NCI-H2196 treated with DMSO at 0.1 percent for 48 hours (cell line): ENCODE measurements around the gene SLCO3A1.

Experiments used
- DNase-seq: peaks from one replicate; lab custom pipeline; 2025; ENCODE audit not compliant: unreplicated experiment; lab: John Stamatoyannopoulos, UW

Gene SLCO3A1

DNA sequence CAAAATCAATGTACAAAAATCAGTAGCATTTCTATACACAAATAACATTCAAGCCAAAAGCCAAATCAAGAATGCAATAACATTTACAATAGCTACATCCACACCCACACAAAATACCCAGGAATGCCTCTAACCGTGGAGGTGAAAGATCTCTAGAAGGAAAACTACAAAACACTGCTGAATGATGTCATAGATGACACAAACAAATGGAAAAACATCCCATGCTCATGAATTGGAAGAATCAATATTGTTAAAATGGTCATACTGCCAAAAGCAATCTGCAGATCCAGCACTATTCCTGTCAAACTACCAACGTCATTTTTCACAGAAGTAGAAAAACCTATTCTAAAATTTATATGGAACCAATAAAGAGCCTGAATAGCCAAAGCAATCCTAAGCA, 143.7 kb downstream of the SLCO3A1 start:
- no peak for DNase-seq

DNA sequence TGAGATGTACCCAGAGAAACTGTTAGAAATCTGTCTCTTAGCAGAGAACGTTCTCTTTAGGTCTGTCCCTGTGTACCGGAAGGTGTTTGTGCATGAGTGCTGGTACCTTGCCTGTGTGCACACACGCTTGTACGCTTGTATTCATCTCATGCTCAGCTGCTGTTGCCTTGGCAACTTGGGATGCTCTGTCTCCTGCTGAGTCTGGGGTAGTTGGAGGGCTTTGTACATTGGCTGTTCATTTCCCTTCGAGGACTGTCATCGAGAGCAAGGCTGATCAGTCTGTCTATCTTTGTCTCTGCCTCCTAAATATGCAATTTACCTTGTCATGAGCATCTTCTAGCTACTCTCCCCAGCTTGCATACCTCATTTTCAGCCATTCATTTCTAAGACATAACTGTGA, 147.2 kb downstream of the SLCO3A1 start:
- no peak for DNase-seq

DNA sequence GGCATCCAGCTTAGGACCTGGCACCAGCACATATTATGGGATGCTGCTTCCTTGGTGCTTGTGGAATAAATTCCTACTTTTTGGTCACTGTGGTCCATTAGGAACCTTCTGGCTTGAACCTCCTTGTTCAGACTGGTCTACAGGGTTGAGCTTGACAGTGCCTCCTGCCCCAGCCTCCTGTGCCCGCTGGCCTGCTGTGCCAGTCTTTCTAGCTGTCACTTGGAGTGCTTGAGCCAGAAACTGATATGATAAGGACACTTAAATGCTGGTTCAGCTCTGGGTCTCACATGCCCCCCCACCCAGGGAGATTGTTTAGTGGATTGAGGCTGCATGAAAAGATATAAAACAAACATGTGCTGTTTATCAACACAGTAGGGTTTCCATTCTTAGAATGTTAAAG, 147.8 kb downstream of the SLCO3A1 start:
- no peak for DNase-seq

DNA sequence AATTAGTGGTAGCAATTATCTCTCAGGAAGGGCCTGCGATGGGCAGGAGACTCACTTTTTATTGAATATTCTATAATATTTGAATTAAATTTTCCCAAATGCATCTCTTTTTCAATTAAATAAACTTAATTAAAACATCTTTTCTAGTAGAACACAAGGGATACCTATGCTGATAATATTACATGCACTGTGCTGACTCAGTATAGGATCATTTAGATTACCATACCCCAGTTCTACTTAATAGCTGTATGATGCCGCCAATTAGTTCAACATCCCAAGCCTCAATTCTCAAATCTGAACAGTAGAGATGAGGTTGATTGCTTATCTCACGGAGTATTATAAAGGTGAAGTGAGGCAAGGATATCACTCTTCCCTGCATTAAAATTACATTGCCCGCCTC, 149.2 kb downstream of the SLCO3A1 start:
- DNase-seq: no peak

DNA sequence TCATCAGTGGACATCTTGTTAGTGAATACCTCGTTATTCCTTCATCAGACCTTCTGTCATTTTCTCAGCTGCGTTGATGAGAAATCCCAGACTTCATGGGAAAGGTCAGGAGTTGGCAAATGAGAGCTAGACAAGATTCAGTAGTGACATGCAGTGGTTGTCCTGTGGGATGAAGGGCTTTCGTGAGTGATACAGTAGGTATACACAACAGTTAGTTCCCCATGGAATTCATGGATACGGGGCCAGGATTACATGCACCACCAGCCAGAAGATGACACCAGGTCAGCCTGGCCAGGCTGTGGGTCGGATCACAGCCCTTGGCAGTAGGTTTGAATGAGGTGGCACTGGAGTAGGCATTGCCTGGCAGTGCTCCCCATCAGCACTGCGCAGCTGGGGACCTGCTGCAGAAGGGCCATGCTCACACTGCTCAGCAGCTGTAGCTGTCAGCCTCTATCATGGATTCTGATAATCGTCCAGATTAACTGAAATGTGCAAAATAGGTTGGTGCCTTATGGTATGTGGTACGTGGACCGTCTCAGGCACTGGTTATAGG, 150.1 kb downstream of the SLCO3A1 start:
- DNase-seq: no peak

DNA sequence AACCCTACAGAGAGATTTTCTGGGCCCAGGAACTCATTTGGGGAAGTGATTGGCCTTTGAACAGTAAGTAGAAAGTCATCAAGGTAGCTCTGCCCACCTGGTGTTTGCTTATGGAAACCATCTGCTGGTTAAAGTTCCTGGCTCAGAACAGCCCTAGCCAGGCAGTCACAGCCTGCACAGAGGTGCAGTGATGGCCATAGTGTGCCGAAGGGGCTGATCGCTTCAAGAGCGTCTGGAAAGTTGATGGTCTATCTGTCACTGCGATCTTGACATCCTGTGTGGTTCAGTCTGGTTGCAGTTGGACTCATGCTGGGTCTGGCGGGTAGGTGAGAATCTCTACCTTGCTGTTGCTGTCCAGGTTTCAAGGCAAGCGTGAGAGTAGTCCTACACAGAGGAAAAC, 151.6 kb downstream of the SLCO3A1 start:
- DNase-seq: no peak

DNA sequence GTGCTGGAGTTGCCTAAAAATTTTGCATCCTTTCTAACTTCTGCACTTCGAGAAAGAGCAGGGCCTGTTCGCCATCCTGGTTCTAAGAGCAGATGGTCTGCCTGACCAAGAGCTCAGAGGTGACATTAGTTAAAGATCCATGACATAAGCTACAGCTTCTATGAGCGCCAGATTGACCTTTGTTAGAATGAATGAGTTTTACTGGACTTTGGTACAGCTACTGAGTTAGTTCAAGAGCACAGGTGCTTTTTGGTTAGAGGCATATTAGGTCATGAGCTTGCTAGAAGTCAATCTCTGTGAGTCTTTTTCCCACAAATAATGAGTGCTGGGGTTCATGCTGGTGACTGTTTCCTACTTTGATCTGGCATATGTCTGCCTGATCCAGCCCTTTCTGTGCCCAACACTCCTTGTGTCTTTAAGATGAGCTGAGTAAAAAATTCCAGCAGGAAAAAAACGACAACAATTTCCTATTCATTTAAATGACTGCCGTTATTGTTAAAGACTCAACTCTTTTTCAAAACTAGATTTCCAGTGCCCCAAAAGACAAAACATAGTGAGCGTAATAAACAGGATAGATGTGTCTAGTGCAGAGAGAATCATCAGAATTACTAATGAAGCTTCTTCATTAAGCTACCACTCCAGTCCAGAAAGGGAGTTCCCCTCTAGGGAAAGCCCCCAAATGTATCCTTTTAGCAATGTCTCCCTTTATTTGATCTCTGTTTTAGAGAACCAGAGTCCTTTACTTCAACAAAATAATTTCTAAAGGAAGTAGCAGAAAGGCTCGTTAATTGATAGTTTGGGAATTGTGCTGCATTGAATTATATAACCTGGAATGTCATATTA, 152.9 kb downstream of the SLCO3A1 start:
- DNase-seq: no peak

DNA sequence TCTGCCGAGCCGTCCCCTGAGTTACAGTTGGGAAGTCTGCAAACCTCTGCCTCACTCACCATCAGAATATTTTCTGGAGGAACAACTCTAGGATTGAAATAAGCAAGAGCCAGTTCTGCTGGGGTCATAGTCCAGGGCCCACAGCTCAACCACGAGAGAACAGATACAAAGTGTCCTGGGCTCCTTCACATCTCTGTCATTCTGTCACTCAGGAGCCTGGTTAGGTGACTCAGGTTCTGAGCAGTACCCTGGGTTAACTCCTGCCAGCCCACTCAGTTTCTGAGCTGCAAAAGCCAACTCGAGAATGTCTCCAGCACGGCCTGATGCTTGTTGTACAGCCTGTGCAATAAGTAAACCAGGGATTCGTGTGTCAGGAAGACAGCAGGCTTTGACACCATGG, 155.7 kb downstream of the SLCO3A1 start:
- DNase-seq: no peak

DNA sequence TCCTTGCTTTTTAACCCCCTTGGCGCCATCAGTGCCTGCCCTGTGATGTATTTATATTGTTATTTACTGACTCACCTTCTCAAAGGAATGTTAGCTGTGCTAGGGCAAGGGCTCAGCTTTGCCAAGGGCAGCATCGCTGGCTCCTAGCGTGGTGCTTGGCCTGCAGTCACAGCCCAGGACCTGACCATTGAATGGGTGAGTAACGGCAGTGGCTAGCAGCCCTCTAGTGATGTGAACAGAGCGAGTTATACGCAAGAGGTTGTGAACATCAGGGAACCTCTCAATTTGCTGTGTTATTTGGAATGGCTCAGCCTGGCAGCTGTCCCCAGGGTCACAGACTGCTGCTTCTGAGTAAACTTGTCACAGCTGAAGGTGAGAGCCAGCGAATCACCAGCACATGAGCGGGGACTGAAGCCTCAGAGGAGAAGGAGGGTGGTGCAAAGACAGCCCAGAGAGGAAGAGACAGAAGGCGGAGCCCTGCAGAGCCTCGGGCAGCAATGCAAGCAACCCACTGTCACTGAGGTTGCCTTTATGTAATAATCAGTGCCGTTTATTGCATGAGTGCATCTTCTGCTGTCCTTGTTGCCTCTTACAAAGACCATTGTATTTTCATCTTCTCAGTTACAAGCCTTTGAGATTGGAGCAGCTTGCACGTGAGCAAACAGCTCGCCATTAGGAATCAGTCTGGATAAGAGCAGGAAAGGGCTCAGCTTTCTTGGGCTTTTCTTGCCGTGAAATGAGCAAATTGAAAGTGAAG, 158.3 kb downstream of the SLCO3A1 start:
- no peak for DNase-seq

DNA sequence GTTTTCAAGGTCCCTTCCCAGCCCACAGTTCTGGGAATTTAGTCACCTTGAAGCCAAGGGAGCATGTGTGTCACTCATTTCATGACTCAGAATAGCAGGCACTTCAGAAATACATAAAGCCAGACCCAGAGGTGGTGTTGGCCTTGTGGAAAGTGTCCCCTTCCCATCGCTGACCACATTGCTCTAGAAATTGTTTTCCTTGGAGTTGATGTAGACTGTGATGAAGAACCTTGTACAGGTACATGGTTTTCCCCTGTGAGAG, 158.8 kb downstream of the SLCO3A1 start:
- no peak for DNase-seq

DNA sequence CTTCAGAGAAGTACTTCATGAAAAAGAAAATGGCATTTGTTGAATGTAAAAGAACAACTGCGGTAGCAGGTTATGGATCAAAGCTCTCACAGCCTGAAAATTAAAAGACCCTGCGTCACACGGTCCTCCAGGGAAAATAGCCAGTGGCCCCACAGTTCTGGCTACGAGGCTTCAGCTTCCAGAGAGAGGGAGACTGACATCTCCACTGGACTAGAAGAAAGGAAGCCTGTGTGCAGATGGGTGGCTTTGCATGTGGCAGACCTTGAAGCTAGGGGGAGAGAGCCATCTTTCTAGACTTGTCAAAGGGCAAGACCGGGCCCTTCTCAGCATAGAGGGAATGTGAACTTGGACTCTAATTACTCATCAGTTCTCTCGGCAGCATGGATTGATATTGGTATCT, 159.4 kb downstream of the SLCO3A1 start:
- DNase-seq: no peak

DNA sequence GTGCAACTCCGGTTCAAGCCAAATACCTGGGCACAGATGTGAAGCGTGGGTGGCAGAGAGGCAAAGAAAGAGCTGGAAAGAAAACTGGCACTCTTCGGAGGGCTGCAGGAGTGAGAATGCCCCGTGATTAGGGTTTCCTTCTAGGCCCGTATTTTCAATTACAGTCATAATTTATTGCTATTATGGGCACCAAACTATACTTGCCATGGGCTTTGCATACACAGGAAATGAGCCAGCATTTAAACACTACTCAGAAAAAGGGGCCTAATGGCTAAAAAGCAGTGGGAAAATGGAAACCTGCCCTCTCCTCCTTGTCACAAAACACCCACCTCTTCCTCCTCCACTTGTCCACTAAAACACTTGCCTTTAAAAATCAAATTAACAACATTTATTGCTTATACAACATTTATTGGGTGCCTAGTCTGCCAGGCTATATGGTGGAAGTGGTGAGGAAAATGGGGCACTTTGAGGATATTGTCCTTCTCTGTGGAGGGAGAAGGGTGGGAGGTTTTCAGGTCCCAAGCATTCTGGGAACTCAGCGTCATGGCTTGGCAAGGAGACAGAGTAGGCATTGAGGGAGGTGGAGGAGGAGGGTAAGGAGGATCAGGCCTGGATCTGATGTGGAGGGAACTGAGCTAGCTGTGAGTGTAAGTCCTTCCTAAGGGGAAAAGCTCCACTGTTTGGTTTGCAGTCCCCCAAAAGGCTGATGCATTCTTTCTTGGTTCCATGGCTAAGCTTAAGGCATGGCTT, 160.9 kb downstream of the SLCO3A1 start:
- DNase-seq: no peak

DNA sequence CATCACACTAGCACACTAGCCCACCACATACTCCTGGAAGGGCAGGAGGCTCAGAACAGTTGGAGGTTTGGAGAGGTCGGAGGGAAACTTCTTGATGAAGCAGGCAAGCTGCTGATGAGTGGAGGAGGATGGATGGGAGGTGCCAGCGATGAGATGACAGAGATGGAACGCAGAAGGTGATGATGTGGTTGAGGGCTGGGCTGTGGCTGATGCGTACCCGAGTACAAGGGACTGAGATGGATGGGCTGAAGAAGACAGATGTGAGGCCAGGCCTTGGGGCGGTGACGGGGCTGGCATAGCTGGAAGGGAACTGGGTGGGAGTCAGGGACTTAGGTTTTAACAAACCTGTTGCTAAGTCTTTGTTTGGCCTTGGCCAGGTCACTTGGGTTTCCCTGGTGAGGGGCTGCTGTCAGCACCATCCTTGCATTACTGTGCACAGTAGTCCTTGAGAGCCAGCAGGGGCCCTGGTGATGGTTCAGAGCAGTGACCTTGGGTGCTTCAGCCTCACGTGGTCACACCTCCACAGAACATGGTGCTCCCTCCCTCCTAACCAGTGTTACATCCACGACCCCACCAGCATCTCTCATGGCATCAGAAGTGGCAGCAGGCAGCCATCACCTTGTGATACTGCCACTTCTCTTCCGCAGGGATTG, 164.5 kb downstream of the SLCO3A1 start:
- DNase-seq: no peak

DNA sequence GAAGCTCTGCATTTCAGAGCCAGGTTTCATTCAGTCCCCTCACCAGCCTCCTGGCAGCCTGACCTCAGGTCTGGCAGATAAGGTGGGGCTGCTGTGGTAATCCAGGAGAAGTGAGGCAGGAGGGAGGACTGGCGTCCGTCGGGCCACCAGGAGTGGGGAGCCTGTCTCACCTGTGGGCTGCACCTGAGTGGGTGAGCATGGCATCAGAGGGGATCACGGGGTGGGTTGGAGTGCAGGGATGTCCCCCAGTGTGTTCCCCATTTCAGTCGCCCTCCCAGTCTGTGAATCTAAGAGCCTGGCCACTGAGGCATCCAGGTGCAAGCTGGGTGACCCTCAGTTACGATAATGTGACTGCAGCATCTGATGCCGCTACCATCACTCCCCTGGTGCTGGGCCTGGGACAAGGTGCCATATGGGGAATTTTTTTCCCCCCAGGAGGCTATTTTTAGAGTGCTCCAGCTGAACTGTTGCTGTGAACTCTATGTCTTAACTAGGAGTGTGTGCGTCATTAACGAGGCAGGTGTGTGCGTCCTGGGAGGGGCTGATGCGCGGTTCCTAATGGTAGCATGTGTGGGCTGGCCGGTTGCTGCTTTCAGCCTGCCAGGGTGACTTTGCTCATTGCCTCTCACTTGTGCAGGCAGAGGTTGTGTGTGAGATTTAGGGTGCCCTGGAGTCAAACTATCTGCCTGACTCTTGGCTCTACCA, 165.2 kb downstream of the SLCO3A1 start:
- DNase-seq: no peak

DNA sequence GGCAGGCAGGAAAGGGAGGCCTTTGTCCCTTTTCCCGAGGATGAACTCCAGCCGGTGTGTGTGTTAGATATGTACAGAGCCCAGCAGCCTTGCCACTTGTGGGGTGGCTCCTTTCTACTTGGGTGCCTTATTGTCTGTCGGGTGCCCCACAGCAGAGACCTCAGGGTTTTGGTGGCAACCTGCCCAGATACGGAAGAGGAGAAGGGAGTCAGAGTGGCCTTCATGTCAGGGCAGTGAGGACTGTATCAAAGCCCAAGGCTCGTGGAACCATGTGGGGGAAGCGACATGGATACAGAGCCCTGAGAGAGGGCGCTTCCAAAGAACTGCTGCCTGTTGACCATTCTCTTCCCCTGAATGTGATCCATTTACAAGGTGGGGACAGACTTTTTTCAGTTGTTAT, 166.2 kb downstream of the SLCO3A1 start:
- DNase-seq: no peak

DNA sequence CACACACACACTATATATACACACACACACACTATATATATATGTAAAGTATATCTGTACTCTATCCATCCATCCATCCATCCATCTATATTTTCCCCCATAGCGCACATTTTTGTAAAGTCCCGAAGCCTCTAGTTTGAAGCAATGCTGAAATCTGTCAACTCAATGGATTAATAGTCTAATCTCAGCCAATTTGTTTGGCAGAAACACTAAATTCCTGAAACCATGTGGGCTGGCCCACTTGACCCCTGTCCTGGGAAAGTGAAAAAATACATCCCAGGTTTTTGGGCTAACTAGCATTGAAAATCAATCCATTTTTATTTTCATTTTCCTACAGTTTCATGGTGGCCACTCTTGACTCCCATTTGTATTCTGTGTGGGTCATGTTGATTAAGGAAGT, 166.7 kb downstream of the SLCO3A1 start:
- no peak for DNase-seq

DNA sequence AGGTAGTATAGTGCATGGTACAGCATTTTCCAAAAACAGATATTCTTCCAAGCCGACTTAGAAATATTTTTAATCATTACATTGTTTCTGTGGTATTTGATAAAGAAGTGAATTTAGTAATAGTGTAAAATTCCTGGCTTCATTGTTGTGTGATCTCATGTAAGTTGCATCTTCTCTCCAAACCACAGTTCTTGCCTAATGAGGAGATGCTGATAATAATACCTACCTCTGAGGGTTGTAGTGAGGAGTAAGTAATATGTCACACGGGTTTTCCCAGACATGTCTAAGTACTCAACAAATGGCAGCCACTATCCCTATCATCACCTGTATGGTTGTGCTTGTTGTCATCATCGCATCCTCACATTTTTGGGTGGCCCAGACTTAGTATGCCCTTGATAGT, 167.3 kb downstream of the SLCO3A1 start:
- no peak for DNase-seq

DNA sequence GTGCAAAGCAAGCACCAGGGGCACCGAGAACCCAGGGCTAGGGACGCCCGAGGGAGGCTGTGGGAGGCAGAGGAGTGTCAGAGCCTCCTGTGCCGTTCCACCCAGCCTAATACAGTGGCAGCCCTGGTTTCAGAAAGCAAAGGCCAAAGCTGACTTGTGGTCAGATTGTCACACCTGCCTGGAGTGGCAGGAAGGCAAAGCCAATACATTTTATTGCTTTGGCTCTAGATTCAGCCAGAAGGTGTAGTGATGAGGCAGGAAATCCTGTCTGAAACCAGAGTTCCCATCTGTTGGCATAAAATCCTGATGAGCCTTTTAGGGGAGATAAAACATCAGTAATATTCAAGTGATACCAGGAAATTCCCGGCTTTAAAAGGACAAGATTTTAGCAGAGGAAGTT, 168.3 kb downstream of the SLCO3A1 start:
- no peak for DNase-seq

DNA sequence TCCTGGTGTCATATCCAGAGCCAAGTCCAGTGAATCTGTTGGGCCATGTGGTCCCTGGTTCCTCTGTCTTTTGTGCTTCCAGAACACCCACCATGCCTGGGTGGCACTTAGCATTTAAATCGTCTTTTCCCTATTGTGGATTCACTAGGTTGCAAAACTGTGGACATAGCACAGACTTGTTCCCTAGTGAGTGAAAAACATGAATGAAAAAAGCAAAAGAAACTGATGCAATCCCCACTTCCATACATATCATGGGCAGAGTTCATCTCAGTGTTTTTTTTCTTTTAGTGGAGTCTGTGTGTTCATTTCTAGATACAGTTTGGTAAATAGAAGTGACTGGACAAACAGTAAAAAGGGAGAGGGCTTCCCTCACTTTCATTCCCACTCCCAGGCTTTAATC, 170.5 kb downstream of the SLCO3A1 start:
- DNase-seq: no peak

DNA sequence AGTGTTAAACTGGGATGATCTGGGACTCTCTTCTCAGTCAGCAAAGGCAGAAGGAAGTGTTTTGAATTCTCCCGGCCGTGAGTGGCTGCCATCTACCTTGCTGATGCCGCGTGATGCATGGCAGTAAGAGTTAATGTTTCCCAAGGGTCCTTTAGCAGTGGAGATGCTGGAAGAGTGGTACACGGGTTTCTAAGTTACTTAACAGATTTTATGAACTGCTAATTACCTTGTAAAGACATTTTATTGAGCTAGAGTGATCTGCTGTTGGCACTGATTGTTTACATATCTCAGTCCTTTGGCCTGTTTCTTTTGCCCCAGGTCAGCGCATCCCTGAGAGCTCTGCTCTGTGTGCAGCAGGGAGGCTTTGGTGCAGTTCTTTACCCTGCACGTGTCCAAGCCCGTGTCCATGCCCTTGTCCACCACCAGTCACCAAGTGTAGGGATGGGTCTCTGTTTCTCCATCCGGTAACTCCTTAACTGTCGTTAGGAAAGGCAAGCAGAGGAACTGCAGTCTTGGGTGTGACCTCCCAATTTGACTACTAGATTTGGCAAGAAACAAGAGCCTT, 172.3 kb downstream of the SLCO3A1 start:
- DNase-seq: no peak

DNA sequence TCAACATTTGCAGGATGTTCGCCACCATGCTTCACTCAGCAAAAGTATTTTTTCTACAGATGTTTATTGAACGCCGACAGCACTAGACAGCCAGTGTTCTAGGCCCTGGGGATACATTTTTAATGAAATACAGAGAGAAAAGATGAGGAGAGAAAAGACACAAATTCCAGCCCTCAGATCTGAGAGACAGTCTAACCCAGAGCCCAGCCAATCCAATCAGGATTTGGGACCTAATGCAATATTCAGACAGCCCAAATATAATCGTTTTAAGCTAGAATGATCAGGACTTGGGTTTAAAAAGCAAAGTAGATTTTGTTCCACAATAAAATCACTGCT, 174.8 kb downstream of the SLCO3A1 start:
- DNase-seq: no peak
